HCT116 (cell line): Measurements from ENCODE around the gene SOX6. TPM values are rescaled to one million over a fixed set of nuclear protein-coding genes. Genes with fewer than 3 reads are reported as not detected.

ENCODE experiments used
- ATAC-seq: fragments of 200-7000 bp; cut with Tn5 transposase; 2 replicates; pipeline ENCODE4 v1.9.1; 2020; ENCODE audit warnings: mild to moderate bottlenecking, moderate library complexity
- BruUV-seq: library from RNA; stranded (reverse); fragments of 400-500 nt; replicated peaks from 2 replicates; lab custom pipeline; 2021; lab: Mats Ljungman, UMichigan
- CTCF ChIA-PET: fragments of 300-600 bp; sonication (Branson Sonifier 250); formaldehyde crosslinking; loops from one replicate; lab custom pipeline; 2021; ENCODE audit warnings: antibody characterized with exemption; lab: Charles Lee
- POLR2A ChIA-PET: fragments of 300-600, 350-600 bp; sonication (Branson Sonifier 250); formaldehyde crosslinking; loops from one replicate; lab custom pipeline; 2021; ENCODE audit warnings: antibody characterized with exemption; lab: Charles Lee
- RAD21 ChIA-PET, 2 experiments: fragments of 300-600 bp; sonication (Branson Sonifier 250); formaldehyde crosslinking; loops; one replicate each; lab custom pipeline; 2023; ENCODE audit warnings: low total read pairs in 2 of 2; ENCODE audit not compliant: uncharacterized antibody in 2 of 2, unreplicated experiment in 2 of 2, low non-redundant PET in 1 of 2; lab: Charles Lee
- DNase-seq: peaks from one replicate; pipeline ENCODE4 v3.0.0-alpha.2; 2010; ENCODE audit warnings: low read depth, low spot score
- H2AFZ ChIP-seq: fragments of 200-600 bp; shearing (Covaris generic), sonication (generic); 2 replicates; pipeline ENCODE4 v1.6.1; 2017; ENCODE audit warnings: low read depth, mixed run types, mixed read lengths, antibody characterized with exemption, low read length; ENCODE audit not compliant: poor library complexity, severe bottlenecking
- H3K27ac ChIP-seq: 2 replicates; pipeline ENCODE4 v1.5.1; 2012; ENCODE audit warnings: low read depth, low read length
- H3K27me3 ChIP-seq: fragments of 200-600 bp; sonication (generic); 2 replicates; pipeline ENCODE4 v1.6.1; 2016; ENCODE audit warnings: mixed run types, low read length, mixed read lengths; ENCODE audit not compliant: insufficient read depth
- H3K36me3 ChIP-seq, 2 experiments: fragments of 200-500 bp in 1 of 2; fragments of 200-600 bp in 1 of 2; sonication (Bioruptor generic) in 1 of 2; sonication (generic) in 1 of 2; 2 replicates each; pipeline versions ENCODE4 v1.5.1 to v1.6.1; 2014 to 2016; ENCODE audit warnings: low read length in 2 of 2, inconsistent platforms in 1 of 2, mixed read lengths in 1 of 2, mixed run types in 1 of 2; ENCODE audit not compliant: insufficient read depth in 2 of 2, control insufficient read depth in 1 of 2
- H3K4me1 ChIP-seq, 2 experiments: fragments of 200-600 bp in 1 of 2; sonication (generic) in 1 of 2; 2 replicates each; pipeline versions ENCODE4 v1.5.1 to v1.6.1; 2012 to 2017; ENCODE audit warnings: low read length in 2 of 2, inconsistent platforms in 1 of 2, mild to moderate bottlenecking in 1 of 2, mixed read lengths in 1 of 2, mixed run types in 1 of 2, moderate library complexity in 1 of 2; ENCODE audit not compliant: insufficient read depth in 2 of 2, control insufficient read depth in 1 of 2
- H3K4me2 ChIP-seq: fragments of 200-600 bp; sonication (generic); 2 replicates; pipeline ENCODE4 v1.6.1; 2017; ENCODE audit warnings: mixed run types, low read length, mixed read lengths
- H3K4me3 ChIP-seq, 2 experiments: fragments of 200-600 bp in 1 of 2; sonication (generic) in 1 of 2; replicated peaks in 1 of 2; 2 replicates each; pipeline ENCODE4 v1.5.1; 2011 to 2016; ENCODE audit warnings: low read length in 2 of 2, control low read depth in 1 of 2, low read depth in 1 of 2, mild to moderate bottlenecking in 1 of 2, mixed read lengths in 1 of 2, mixed run types in 1 of 2
- H3K79me2 ChIP-seq: fragments of 200-600 bp; sonication (generic); 2 replicates; pipeline ENCODE4 v1.6.1; 2017; ENCODE audit warnings: mild to moderate bottlenecking, mixed run types, low read length, moderate library complexity, mixed read lengths; ENCODE audit not compliant: insufficient read depth
- H3K9ac ChIP-seq: fragments of 200-600 bp; sonication (generic); 2 replicates; pipeline ENCODE4 v1.6.1; 2016; ENCODE audit warnings: low read length, mixed read lengths
- H3K9me2 ChIP-seq: fragments of 200-600 bp; sonication (generic), shearing (Covaris generic); 2 replicates; pipeline ENCODE4 v1.6.1; 2017; ENCODE audit warnings: mixed run types, mild to moderate bottlenecking, moderate library complexity; ENCODE audit not compliant: insufficient read depth
- H3K9me3 ChIP-seq, 2 experiments: fragments of 200-500 bp in 1 of 2; fragments of 200-600 bp in 1 of 2; sonication (Bioruptor generic) in 1 of 2; sonication (generic) in 1 of 2; 2 replicates each; pipeline ENCODE4 v1.6.1; 2014 to 2017; ENCODE audit warnings: low read length in 2 of 2, mixed read lengths in 2 of 2, inconsistent platforms in 1 of 2, low read depth in 1 of 2, mild to moderate bottlenecking in 1 of 2, mixed run types in 1 of 2, moderate library complexity in 1 of 2; ENCODE audit not compliant: control insufficient read depth in 1 of 2, insufficient read depth in 1 of 2
- H4K20me1 ChIP-seq: fragments of 200-600 bp; sonication (generic), shearing (Covaris generic); 2 replicates; pipeline ENCODE4 v1.6.1; 2017; ENCODE audit warnings: mixed run types, mild to moderate bottlenecking, moderate library complexity; ENCODE audit not compliant: insufficient read depth
- CEBPB ChIP-seq: IDR thresholded peaks from 2 replicates; pipeline ENCODE4 v1.6.1; 2012; ENCODE audit warnings: low read depth
- CTCF ChIP-seq, 3 experiments: fragments of 200-600 bp in 1 of 3; sonication (generic) in 1 of 3; IDR thresholded peaks in 2 of 3; conservative IDR thresholded peaks in 1 of 3; 2 replicates each; pipeline ENCODE4 v1.5.1; 2012 to 2017; ENCODE audit warnings: low read depth in 2 of 3, low read length in 2 of 3, antibody characterized with exemption in 1 of 3, borderline replicate concordance in 1 of 3, control low read depth in 1 of 3, mild to moderate bottlenecking in 1 of 3, mixed read lengths in 1 of 3, mixed run types in 1 of 3, moderate library complexity in 1 of 3; ENCODE audit not compliant: insufficient read depth in 1 of 3
- EZH2phosphoT487 ChIP-seq: fragments of 200-600 bp; IDR thresholded peaks from 2 replicates; pipeline ENCODE4 v1.6.1; 2018; ENCODE audit warnings: antibody characterized with exemption, borderline replicate concordance
- POLR2AphosphoS5 ChIP-seq: IDR thresholded peaks from 2 replicates; pipeline ENCODE4 v1.6.1; 2011; ENCODE audit warnings: mild to moderate bottlenecking, low read depth, low read length, moderate library complexity
- SIN3A ChIP-seq: IDR thresholded peaks from 2 replicates; pipeline ENCODE4 v1.6.1; 2012; ENCODE audit warnings: low read depth
- intact Hi-C: fragments of 100-400 bp; cut with micrococcal nuclease; formaldehyde crosslinking; loops from 2 replicates; pipeline ENCODE4 v1.10.0; 2022
- total RNA-seq: library from RNA; stranded (reverse); gene quantifications from one replicate; pipeline ENCODE4 v1.2.1, GENCODE V29; 2021; ENCODE audit not compliant: unreplicated experiment

The SOX6 gene
- total RNA-seq, 1 experiment from 2014 or later, result 0.81 TPM

GRCh38 chr11:15940462-15941205, 415.7 kb downstream of the SOX6 start:
- no TSS peak for BruUV-seq
- Histone ChIP-seq H3K36me3 (no peaks in the 10 kb centered on the region), H3K4me2 (no peak overlapping the region), H3K9me2 (no peaks in the 10 kb centered on the region), H3K9me3 (no peaks in the 10 kb centered on the region), H3K79me2 (no peaks in the 10 kb centered on the region), H3K4me1 (no peaks in the 10 kb centered on the region), H3K4me3 (no peak overlapping the region), H2AFZ (no peak overlapping the region), H4K20me1 (no peaks in the 10 kb centered on the region), H3K27me3 (no peaks in the 10 kb centered on the region), H3K9ac (no peak overlapping the region), H3K27ac (no peak overlapping the region)
- DNase-seq (no peak), ATAC-seq (no peak)
- no peak for TF ChIP-seq CEBPB
- TF ChIP-seq CTCF (IDR thresholded peaks at IDR 0.05 in 2 of 3, conservative IDR thresholded peaks at IDR 0.05 in 1 of 3; ENCODE audit: borderline replicate concordance in 1 of 3, insufficient read depth in 1 of 3, low read depth in 2 of 3, low read length in 2 of 3), result no peak
- POLR2A ChIA-PET, result no interaction called here
- RAD21 ChIA-PET, result no interaction called here
- intact Hi-C loops, result loop anchor here (1.0 kb wide), 1 partner anchor 673 kb away; no protein-coding TSS in a partner anchor
- CTCF ChIA-PET, result interaction anchor here (0.6 to 1.9 kb wide), 8 partner anchors 9 to 673 kb away, joined by 3 to 14 read pairs (median 4); no protein-coding TSS in a partner anchor

- Histone ChIP-seq H3K27me3 (peaks cover 8% of the 10 kb centered on the region; the same call in 1 of the 2 replicates), H3K4me1 (no peaks in the 10 kb centered on the region), H3K79me2 (no peaks in the 10 kb centered on the region)
- TF ChIP-seq EZH2phosphoT487 (no peak), POLR2AphosphoS5 (no peak), SIN3A (no peak)
- TF ChIP-seq, all 23 proteins: peak for 0
- no peak for ATAC-seq
- Histone ChIP-seq H2AFZ (no peak overlapping the region), H3K4me2 (no peak overlapping the region), H3K9ac (no peak overlapping the region), H3K9me3 (no peaks in the 10 kb centered on the region), H3K9me2 (no peaks in the 10 kb centered on the region), H3K4me3 (no peak overlapping the region), H3K36me3 (no peaks in the 10 kb centered on the region), H3K27ac (no peak overlapping the region), H4K20me1 (no peaks in the 10 kb centered on the region)
- CTCF ChIA-PET, result no interaction called here
- POLR2A ChIA-PET, result no interaction called here
- DNase-seq, result no peak
- no TSS peak for BruUV-seq
- intact Hi-C loops, result no loop called here
- RAD21 ChIA-PET, result no interaction called here
These were observed 417.4 kb downstream of the SOX6 start for GRCh38 chr11:15938983-15939382.
